Lower leg skin (tissue), 3 donors: ENCODE measurements around the gene PDE3B.

Experiments
- CTCF ChIP-seq, 3 donors: fragments of 450-650 bp; IDR thresholded peaks; one replicate each; pipeline ENCODE4 v1.5.1; 2016; ENCODE audit warnings: antibody characterized with exemption in 3 of 3, mild to moderate bottlenecking in 3 of 3, moderate library complexity in 2 of 3
- POLR2A ChIP-seq, 2 donors: fragments of 450-650 bp; IDR thresholded peaks; one replicate each; pipeline ENCODE4 v1.6.1; 2016 to 2017; ENCODE audit warnings: antibody characterized with exemption in 2 of 2, mild to moderate bottlenecking in 1 of 2, moderate library complexity in 1 of 2

- TF ChIP-seq POLR2A (IDR thresholded peaks at IDR 0.05), result no peak
- no peak for TF ChIP-seq CTCF (IDR thresholded peaks at IDR 0.05)
These were observed 218.1 kb downstream of the PDE3B start for GRCh38 chr11:14861680-14862079.
